Vagina (tissue), 2 donors: ENCODE results near the gene LGALS7B. TPM values are rescaled to one million over a fixed set of nuclear protein-coding genes. Genes with fewer than 3 reads are reported as not detected.
A peak's percentile ranks its signal among the peaks of the same experiment; 100 is the strongest.

Source experiments
- DNase-seq, 2 donors: peaks; one replicate each; pipeline ENCODE4 v3.0.0-alpha.2; 2017; ENCODE audit errors: extremely low spot score in 2 of 2
- H3K27ac ChIP-seq: fragments of 200-600 bp; sonication (generic); one replicate; pipeline ENCODE4 v1.5.1; 2019
- H3K27me3 ChIP-seq: fragments of 200-600 bp; sonication (generic); one replicate; pipeline ENCODE4 v1.5.1; 2019
- H3K36me3 ChIP-seq, 2 donors: fragments of 200-600 bp; sonication (generic); one replicate each; pipeline ENCODE4 v1.5.1; 2017 to 2019
- H3K4me1 ChIP-seq: fragments of 200-600 bp; sonication (generic); one replicate; pipeline ENCODE4 v1.5.1; 2019
- H3K4me3 ChIP-seq, 2 donors: fragments of 200-600 bp; sonication (generic); 1 replicate in 1 of 2; 2 replicates in 1 of 2; pipeline ENCODE4 v1.5.1; 2016 to 2019
- H3K9me3 ChIP-seq: fragments of 200-600 bp; sonication (generic); one replicate; pipeline ENCODE4 v1.5.1; 2019
- CTCF ChIP-seq, 3 experiments: fragments of 450-650 bp in 2 of 3; fragments of 200-600 bp in 1 of 3; sonication (generic) in 1 of 3; IDR thresholded peaks; one replicate each; pipeline ENCODE4 v1.5.1; 2017 to 2019; ENCODE audit warnings: antibody characterized with exemption in 3 of 3, mild to moderate bottlenecking in 2 of 3, moderate library complexity in 2 of 3
- POLR2A ChIP-seq, 2 donors: fragments of 450-650 bp; IDR thresholded peaks; one replicate each; pipeline ENCODE4 v1.6.1; 2017; ENCODE audit warnings: antibody characterized with exemption in 2 of 2, mild to moderate bottlenecking in 2 of 2, moderate library complexity in 2 of 2
- POLR2AphosphoS5 ChIP-seq, 2 donors: sonication (generic); formaldehyde crosslinking; IDR thresholded peaks; one replicate each; pipeline ENCODE4 v1.9.0; 2017; ENCODE audit warnings: antibody characterized with exemption in 2 of 2, mild to moderate bottlenecking in 2 of 2, low read depth in 1 of 2; ENCODE audit not compliant: insufficient read depth in 1 of 2
- intact Hi-C: fragments of 100-400 bp; cut with DNase I; formaldehyde crosslinking; loops from one replicate; pipeline ENCODE4 v1.15.1; 2023
- small RNA-seq: library from RNA; depleted of rRNA; stranded (forward); fragments of <200 nt; gene quantifications from one replicate; pipeline ENCODE3, GENCODE V24; 2016
- total RNA-seq: library from RNA; depleted of rRNA; stranded (reverse); fragments of >200 nt; gene quantifications from one replicate; pipeline ENCODE4 v1.2.3, GENCODE V29; 2016

The LGALS7B gene
- total RNA-seq, 1 donor from 2014 or later, result 760 TPM

DNA sequence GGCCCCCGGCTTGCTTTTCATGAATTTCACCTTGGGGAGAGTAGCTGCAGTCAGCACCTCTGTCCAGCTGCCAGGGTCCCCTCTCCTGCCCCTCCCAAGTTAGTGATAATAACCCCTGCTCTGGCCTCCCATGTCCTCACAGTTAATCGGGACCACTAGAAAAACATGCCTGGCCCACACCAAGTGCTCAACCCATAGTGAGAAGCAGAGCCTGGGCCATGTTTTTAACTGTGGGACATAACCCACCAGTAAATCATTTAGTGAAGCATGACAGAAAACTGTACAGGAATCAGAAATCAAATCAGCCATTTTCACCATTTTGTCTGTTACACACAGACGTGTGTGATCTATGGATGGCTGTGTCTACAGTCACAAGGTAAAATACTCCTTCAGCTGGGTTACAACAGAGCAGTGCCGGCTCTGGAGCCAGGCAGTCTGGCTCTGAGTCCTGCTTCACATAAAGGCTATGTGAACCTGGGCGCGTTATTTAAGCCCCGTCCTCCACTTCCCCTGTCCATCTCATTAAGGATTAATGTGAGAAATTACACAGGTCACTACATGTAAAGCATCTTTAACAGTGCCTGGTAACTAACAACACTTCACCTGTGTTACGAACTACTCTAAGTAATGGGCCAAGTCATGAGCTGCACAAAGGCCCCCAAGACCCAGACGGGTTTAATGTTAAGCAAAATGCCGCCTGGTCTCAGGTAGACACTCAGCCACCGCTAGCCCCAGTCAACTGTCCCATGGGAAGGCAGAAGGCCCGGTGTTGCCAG is 50.2 kb downstream of the LGALS7B start:
- no peak for DNase-seq
- Histone ChIP-seq H3K36me3 (peaks cover 20 to 87% of the 10 kb centered on the region in 2 donors), H3K4me1 (peaks cover 62% of the 10 kb centered on the region), H3K9me3 (no peaks in the 10 kb centered on the region), H3K27me3 (no peaks in the 10 kb centered on the region), H3K4me3 (no peak overlapping the region), H3K27ac (peak overlapping the region; percentile 47)
- TF ChIP-seq POLR2A (IDR thresholded peaks at IDR 0.05), result no peak
- intact Hi-C loops, result no loop called here

DNA sequence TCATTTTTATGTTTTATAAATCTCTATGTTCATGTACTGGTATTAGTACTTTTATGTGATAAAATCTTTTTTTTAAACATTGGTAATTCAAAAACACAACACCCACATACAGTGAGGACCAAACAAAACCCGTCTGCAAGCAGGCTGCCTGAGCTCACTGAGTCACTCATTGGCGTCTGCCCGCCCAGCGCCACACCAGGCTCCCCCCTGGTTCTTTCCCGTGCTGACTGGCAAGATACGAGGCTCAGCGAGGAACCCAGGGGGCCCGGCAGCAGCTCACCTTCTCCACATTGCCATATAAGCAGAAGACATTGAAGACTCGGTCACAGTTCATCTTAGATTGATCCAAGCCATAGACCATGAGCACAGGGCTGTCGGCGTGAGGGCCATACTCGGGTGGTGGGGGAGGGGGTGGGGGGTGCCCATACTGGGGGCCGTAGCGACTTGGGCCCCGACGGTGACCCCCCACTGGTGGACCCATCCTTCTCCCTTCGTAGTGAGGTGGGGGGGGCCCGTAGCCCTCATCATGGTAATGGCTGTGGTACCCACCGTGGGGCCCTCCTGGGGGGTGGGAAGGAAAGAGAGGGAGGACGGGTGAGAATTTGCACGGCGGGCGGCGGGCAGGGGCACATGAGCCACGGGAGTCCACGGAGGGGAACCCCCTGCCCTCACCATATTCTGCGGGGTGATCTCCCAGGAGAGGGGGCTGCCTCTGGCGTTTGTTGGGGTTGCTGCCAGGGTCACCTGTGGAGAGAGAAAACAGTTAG is 51.0 kb downstream of the LGALS7B start:
- no peak for DNase-seq
- Histone ChIP-seq H3K9me3 (no peaks in the 10 kb centered on the region), H3K27ac (peak overlapping the region; percentile 56), H3K4me3 (no peak overlapping the region), H3K36me3 (peaks cover 23 to 96% of the 10 kb centered on the region in 2 donors), H3K27me3 (no peaks in the 10 kb centered on the region), H3K4me1 (peaks cover 67% of the 10 kb centered on the region)
- intact Hi-C loops, result no loop called here
- TF ChIP-seq POLR2A (IDR thresholded peaks at IDR 0.05) (no peak), POLR2AphosphoS5 (IDR thresholded peaks at IDR 0.05; ENCODE audit: insufficient read depth in 1 of 2, low read depth in 1 of 2) (no peak), CTCF (IDR thresholded peaks at IDR 0.05) (no peak)

DNA sequence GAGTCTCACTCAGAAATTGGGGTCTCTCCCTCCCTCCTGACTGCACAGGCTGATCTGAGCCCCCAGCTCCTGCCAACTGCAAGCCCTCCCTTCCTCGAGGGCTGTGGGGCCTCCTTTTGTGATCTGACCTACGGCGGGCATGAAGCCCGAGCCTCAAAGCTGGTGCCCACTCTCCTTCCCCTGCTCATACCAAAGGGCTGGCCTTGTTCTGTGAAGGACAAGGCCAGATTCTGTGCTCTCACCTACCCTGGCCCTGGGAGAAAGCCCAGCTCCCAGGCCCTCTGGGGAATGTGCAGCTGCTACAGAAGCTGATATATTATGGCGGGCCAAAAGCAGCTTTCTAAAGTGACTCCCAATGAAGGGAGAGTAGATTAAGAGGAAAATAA is 51.6 kb downstream of the LGALS7B start:
- Histone ChIP-seq H3K27ac (peak overlapping the region; percentile 56), H3K4me1 (peaks cover 65% of the 10 kb centered on the region), H3K27me3 (no peaks in the 10 kb centered on the region), H3K36me3 (peaks cover 24 to 100% of the 10 kb centered on the region in 2 donors), H3K9me3 (no peaks in the 10 kb centered on the region), H3K4me3 (no peak overlapping the region)
- DNase-seq, result no peak
- no peak for TF ChIP-seq POLR2A (IDR thresholded peaks at IDR 0.05)
- TF ChIP-seq POLR2AphosphoS5 (IDR thresholded peaks at IDR 0.05; ENCODE audit: insufficient read depth in 1 of 2, low read depth in 1 of 2), result no peak
- TF ChIP-seq CTCF (IDR thresholded peaks at IDR 0.05), result no peak
- intact Hi-C loops, result no loop called here

Small RNAs within 50 kb of the gene (small RNA-seq; reads per million reads assigned to genes)
- not detected for gene RNU6-140P

Other genes starting within 250 kb of the LGALS7B start
- gene MAP4K1, start 171.2 kb upstream of the LGALS7B start, total RNA-seq, result 47.9 TPM
- gene EIF3K, start 170.0 kb upstream of the LGALS7B start, total RNA-seq, result 349 TPM
- gene ACTN4, start 141.6 kb upstream of the LGALS7B start, total RNA-seq, result 513 TPM
- gene CAPN12, start 44.7 kb upstream of the LGALS7B start, total RNA-seq, result 9.6 TPM
- gene LGALS7, start 15.7 kb upstream of the LGALS7B start, total RNA-seq, result 269 TPM
- not detected for gene LGALS4, start 23.7 kb downstream of the LGALS7B start, total RNA-seq
- 158 TPM for gene ECH1, start 42.6 kb downstream of the LGALS7B start, total RNA-seq
- 190 TPM for gene HNRNPL, start 60.8 kb downstream of the LGALS7B start, total RNA-seq
- gene RINL, start 89.1 kb downstream of the LGALS7B start, total RNA-seq, result 7.4 TPM
- gene SIRT2, start 110.4 kb downstream of the LGALS7B start, total RNA-seq, result 51.6 TPM
- gene NFKBIB, start 110.8 kb downstream of the LGALS7B start, total RNA-seq, result 16.7 TPM
- not detected for gene CCER2, start 123.0 kb downstream of the LGALS7B start, total RNA-seq
- gene SARS2, start 141.6 kb downstream of the LGALS7B start, total RNA-seq, result 26.3 TPM
- gene MRPS12, start 141.7 kb downstream of the LGALS7B start, total RNA-seq, result 44.7 TPM
- 44.0 TPM for gene FBXO17, start 186.5 kb downstream of the LGALS7B start, total RNA-seq
- 3.7 TPM for gene FBXO27, start 243.3 kb downstream of the LGALS7B start, total RNA-seq